Kidney (tissue), 14 donors: Measurements from ENCODE around the gene SIAH2. TPM values are rescaled to one million over a fixed set of nuclear protein-coding genes. Genes with fewer than 3 reads are reported as not detected.
A peak's percentile ranks its signal among the peaks of the same experiment; 100 is the strongest.

ENCODE experiments used
- DNase-seq, 5 donors: peaks; one replicate each; pipeline ENCODE4 v3.0.0-alpha.2; 2013 to 2020
- FAIRE-seq: peaks from 2 replicates; lab custom pipeline; 2012; peaks lifted over from hg19 to GRCh38; lab: Jason Lieb, UNC
- H3K27ac ChIP-seq, 2 donors: one replicate each; pipeline ENCODE4 v1.7.0; 2013; ENCODE audit warnings: low read depth in 2 of 2, low read length in 2 of 2, inconsistent platforms in 1 of 2
- H3K27me3 ChIP-seq: one replicate; pipeline ENCODE4 v1.7.1; 2013; ENCODE audit warnings: low read length, inconsistent platforms; ENCODE audit not compliant: control insufficient read depth, insufficient read depth
- H3K36me3 ChIP-seq, 3 donors: one replicate each; pipeline versions ENCODE4 v1.7.0 to v1.7.1; 2013; ENCODE audit warnings: low read length in 3 of 3, control low read depth in 1 of 3, inconsistent platforms in 1 of 3; ENCODE audit not compliant: insufficient read depth in 3 of 3, control insufficient read depth in 2 of 3
- H3K4me1 ChIP-seq, 3 donors: one replicate each; pipeline versions ENCODE4 v1.7.0 to v1.7.1; 2013; ENCODE audit warnings: low read length in 3 of 3, inconsistent platforms in 1 of 3, low read depth in 1 of 3; ENCODE audit not compliant: control insufficient read depth in 2 of 3, insufficient read depth in 2 of 3
- H3K4me3 ChIP-seq, 3 donors: one replicate each; pipeline versions ENCODE4 v1.7.0 to v1.8.1; 2013; ENCODE audit warnings: low read length in 3 of 3, control low read depth in 1 of 3, inconsistent platforms in 1 of 3
- H3K9ac ChIP-seq, 3 donors: one replicate each; pipeline versions ENCODE4 v1.7.0 to v1.7.1; 2013; ENCODE audit warnings: low read length in 3 of 3, control low read depth in 1 of 3, inconsistent platforms in 1 of 3
- H3K9me3 ChIP-seq, 3 donors: one replicate each; pipeline versions ENCODE4 v1.7.0 to v1.7.1; 2013; ENCODE audit warnings: low read length in 3 of 3, control low read depth in 1 of 3, inconsistent platforms in 1 of 3; ENCODE audit not compliant: control insufficient read depth in 2 of 3, insufficient read depth in 1 of 3
- CTCF ChIP-seq: IDR thresholded peaks from 3 replicates; pipeline ENCODE4 v1.5.1; 2012; ENCODE audit warnings: mild to moderate bottlenecking, moderate library complexity, borderline replicate concordance; ENCODE audit not compliant: insufficient read depth; ENCODE audit errors: extremely low read depth
- intact Hi-C: fragments of 100-400 bp; cut with DNase I; formaldehyde crosslinking; loops from one replicate; pipeline ENCODE4 v1.11.1; 2022
- polyA plus RNA-seq: library from polyadenylated mRNA; stranded (reverse); fragments of 350-450 nt; fragmentation: Illumina TruSeq; extraction: RNeasy Lipid Tissue Mini Kit (QIAGEN cat#74804); gene quantifications from one replicate; pipeline ENCODE4 v1.2.3, GENCODE V29; 2014; ENCODE audit warnings: low read depth, low replicate concordance; ENCODE audit not compliant: insufficient read depth
- total RNA-seq: library from RNA; stranded (reverse); fragmentation: NEBNext Ultra II Directional; extraction: Animal tissue kit (Norgen Biotek cat#: 25700); gene quantifications from one replicate; pipeline ENCODE4 v1.2.1, GENCODE V29; 2021
- donor health status: control.
- donor health status: control.
- donor health status: control.
- donor health status: control.
- donor health status: control.
- donor health status: DM: yes; HTN: yes; CAD: no.
- donor health status: Normal renal cell carcinoma (clear cell type).

SIAH2 gene
- total and polyA plus RNA-seq, 2 donors from 2014 or later: 16.9 to 24.6 TPM

GRCh38 chr3:150764967-150765366 is 2.0 kb upstream of the SIAH2 start:
- Histone ChIP-seq H3K36me3 (no peaks in the 10 kb centered on the region), H3K9ac (no peak overlapping the region), H3K4me1 (peaks cover 4 to 9% (median 6%) of the 10 kb centered on the region in 3 donors), H3K27ac (no peak overlapping the region), H3K27me3 (no peaks in the 10 kb centered on the region), H3K9me3 (no peaks in the 10 kb centered on the region), H3K4me3 (no peak overlapping the region)
- no peak for DNase-seq
- intact Hi-C loops: no loop called here
- no peak for TF ChIP-seq CTCF
- no peak for FAIRE-seq

- Histone ChIP-seq H3K36me3 (no peaks in the 10 kb centered on the region), H3K27me3 (no peaks in the 10 kb centered on the region), H3K9ac (peak overlapping the region in 2 of 3 donors; percentile 89 to 97), H3K9me3 (no peaks in the 10 kb centered on the region), H3K27ac (no peak overlapping the region), H3K4me3 (peak overlapping the region in 1 of 3 donors; percentile 93), H3K4me1 (peaks cover 4 to 11% (median 7%) of the 10 kb centered on the region in 3 donors)
- no peak for FAIRE-seq
- DNase-seq: no peak
- intact Hi-C loops: no loop called here
- TF ChIP-seq CTCF: no peak
Measured at GRCh38 chr3:150764566-150764965, 1.6 kb upstream of the SIAH2 start.

- H3K4me3 ChIP-seq: peak overlapping the region; percentile 87 to 93 (median 87)
- intact Hi-C loops: no loop called here
- TF ChIP-seq CTCF: peak; percentile 54
- DNase-seq: peak in 4 of 5 donors; percentile 54 to 88 (median 76)
- peak overlapping the region; percentile 77 to 97 (median 89) for H3K9ac ChIP-seq
- H3K9me3 ChIP-seq: no peaks in the 10 kb centered on the region
- peak overlapping the region; percentile 98 to 99 for H3K27ac ChIP-seq
- H3K27me3 ChIP-seq: no peaks in the 10 kb centered on the region
- no peak for FAIRE-seq
- H3K4me1 ChIP-seq: peaks cover 4 to 13% (median 11%) of the 10 kb centered on the region in 3 donors
- H3K36me3 ChIP-seq: peaks cover 0 to 4% (median 0%) of the 10 kb centered on the region in 3 donors
Measured at GRCh38 chr3:150763841-150764483, 993 bp upstream of the SIAH2 start.
